Gastrocnemius medialis (tissue), 4 donors: ENCODE results near the gene TUBA3E. TPM values are rescaled to one million over a fixed set of nuclear protein-coding genes. Genes with fewer than 3 reads are reported as not detected.
"Not testable (repeated sequence)": the region's sequence is repeated elsewhere in the genome, so short reads cannot be mapped to it uniquely, and the experiment has no call there.

ENCODE experiments used
- ATAC-seq, 2 donors: fragments of 150-250 bp; one replicate each; pipeline ENCODE4 v1.9.1; 2016
- DNase-seq, 2 donors: peaks; one replicate each; pipeline ENCODE4 v3.0.0-alpha.2; 2019
- H3K27ac ChIP-seq, 4 donors: fragments of 200-600 bp; sonication (generic); 1 replicate in 1 of 4; 2 replicates in 3 of 4; pipeline ENCODE4 v1.5.1; 2016 to 2018; ENCODE audit warnings: mild to moderate bottlenecking in 2 of 4, moderate library complexity in 1 of 4
- H3K27me3 ChIP-seq, 3 donors: fragments of 200-600 bp; sonication (generic) in 2 of 3; 1 replicate in 1 of 3; 2 replicates in 2 of 3; pipeline versions ENCODE4 v1.5.1 to v1.6.0; 2016 to 2019; ENCODE audit warnings: mild to moderate bottlenecking in 1 of 3, moderate library complexity in 1 of 3
- H3K36me3 ChIP-seq, 2 donors: fragments of 200-600 bp; sonication (generic) in 1 of 2; one replicate each; pipeline ENCODE4 v1.5.1; 2017 to 2018
- H3K4me1 ChIP-seq, 2 donors: fragments of 200-600 bp; sonication (generic) in 1 of 2; one replicate each; pipeline ENCODE4 v1.5.1; 2016 to 2017; ENCODE audit warnings: mild to moderate bottlenecking in 2 of 2
- H3K4me3 ChIP-seq, 4 donors: fragments of 200-600 bp; sonication (generic) in 3 of 4; 1 replicate in 1 of 4; 2 replicates in 3 of 4; pipeline ENCODE4 v1.5.1; 2016 to 2019; ENCODE audit warnings: mild to moderate bottlenecking in 2 of 4
- H3K9me3 ChIP-seq, 3 donors: fragments of 200-600 bp; sonication (generic) in 2 of 3; 1 replicate in 1 of 3; 2 replicates in 2 of 3; pipeline ENCODE4 v1.5.1; 2016 to 2019
- CTCF ChIP-seq, 5 experiments: fragments of 450-650 bp in 3 of 5; fragments of 200-600 bp in 2 of 5; sonication (generic) in 2 of 5; IDR thresholded peaks in 4 of 5; conservative IDR thresholded peaks in 1 of 5; 1 replicate in 4 of 5; 2 replicates in 1 of 5; pipeline ENCODE4 v1.5.1; 2016 to 2019; ENCODE audit warnings: antibody characterized with exemption in 5 of 5, mild to moderate bottlenecking in 3 of 5, moderate library complexity in 3 of 5
- POLR2A ChIP-seq, 2 donors: fragments of 450-650 bp; IDR thresholded peaks; one replicate each; pipeline ENCODE4 v1.6.1; 2017; ENCODE audit warnings: antibody characterized with exemption in 2 of 2, mild to moderate bottlenecking in 2 of 2, moderate library complexity in 2 of 2
- in situ Hi-C, 4 donors: fragments of 200-750 bp; cut with MboI; loops; one replicate each; pipeline versions ENCODE4 v1.15.0 to v1.8.0; 2017; ENCODE audit warnings: low sequenced_read_pairs in 4 of 4
- intact Hi-C: fragments of 100-400 bp; cut with DNase I; formaldehyde crosslinking; loops from one replicate; pipeline ENCODE4 v1.15.1; 2023; ENCODE audit warnings: low total_unique reads
- total RNA-seq, 4 donors: library from RNA; depleted of rRNA; stranded (reverse); fragments of >200 nt; gene quantifications; one replicate each; pipeline versions ENCODE4 v1.1.0 to v1.2.3, GENCODE V29; 2016

The TUBA3E gene
- total RNA-seq, 4 donors from 2014 or later, result not detected

- H3K36me3 ChIP-seq, in situ Hi-C loops, H3K27me3 ChIP-seq, DNase-seq, ATAC-seq, H3K4me1 ChIP-seq, H3K9me3 ChIP-seq, intact Hi-C loops, H3K4me3 ChIP-seq, H3K27ac ChIP-seq: not testable (repeated sequence)
Measured at GRCh38 chr2:130202518-130202917, 4.3 kb upstream of the TUBA3E start.

GRCh38 chr2:130196052-130196451, 2.2 kb downstream of the TUBA3E start:
- DNase-seq, H3K27me3 ChIP-seq, H3K27ac ChIP-seq, intact Hi-C loops, ATAC-seq, H3K36me3 ChIP-seq, H3K4me1 ChIP-seq, H3K9me3 ChIP-seq, H3K4me3 ChIP-seq: not testable (repeated sequence)
- in situ Hi-C loops, result loop anchor here in 3 of 4 donors (25.0 kb wide), 1 partner anchor 141 kb away; the partner anchor contains the start of gene IMP4 (in 3 of the 3)

GRCh38 chr2:130195089-130195635, 3.1 kb downstream of the TUBA3E start:
- in situ Hi-C loops, result loop anchor here in 3 of 4 donors (25.0 kb wide), 1 partner anchor 142 kb away; the partner anchor contains the start of gene IMP4 (in 3 of the 3)
- H3K4me1 ChIP-seq, H3K4me3 ChIP-seq, H3K27ac ChIP-seq, H3K27me3 ChIP-seq, intact Hi-C loops, DNase-seq, ATAC-seq, H3K36me3 ChIP-seq, H3K9me3 ChIP-seq: not testable (repeated sequence)

- H3K4me1 ChIP-seq, H3K36me3 ChIP-seq, H3K4me3 ChIP-seq, H3K27ac ChIP-seq, ATAC-seq, H3K9me3 ChIP-seq, intact Hi-C loops, DNase-seq, H3K27me3 ChIP-seq: not testable (repeated sequence)
- in situ Hi-C loops, result loop anchor here in 3 of 4 donors (25.0 kb wide), 1 partner anchor 143 kb away; the partner anchor contains the start of gene IMP4 (in 3 of the 3)
Measured at GRCh38 chr2:130193824-130194223, 4.4 kb downstream of the TUBA3E start.

GRCh38 chr2:130192451-130192850, 5.8 kb downstream of the TUBA3E start:
- H3K9me3 ChIP-seq, ATAC-seq, H3K4me3 ChIP-seq, H3K27me3 ChIP-seq, H3K27ac ChIP-seq, H3K36me3 ChIP-seq, H3K4me1 ChIP-seq, intact Hi-C loops, DNase-seq: not testable (repeated sequence)
- in situ Hi-C loops, result loop anchor here in 3 of 4 donors (25.0 kb wide), 1 partner anchor 145 kb away; the partner anchor contains the start of gene IMP4 (in 3 of the 3)

- H3K4me3 ChIP-seq, H3K36me3 ChIP-seq, ATAC-seq, H3K9me3 ChIP-seq, DNase-seq, H3K4me1 ChIP-seq, H3K27ac ChIP-seq, H3K27me3 ChIP-seq, intact Hi-C loops: not testable (repeated sequence)
- in situ Hi-C loops, result loop anchor here in 3 of 4 donors (25.0 kb wide), 1 partner anchor 146 kb away; the partner anchor contains the start of gene IMP4 (in 3 of the 3)
Measured at GRCh38 chr2:130191319-130191718, 6.9 kb downstream of the TUBA3E start.

- H3K27ac ChIP-seq, result no peak overlapping the region
- no peaks in the 10 kb centered on the region for H3K9me3 ChIP-seq
- no peak overlapping the region for H3K4me3 ChIP-seq
- intact Hi-C loops (no loop called here), in situ Hi-C loops (loop anchor here in 3 of 4 donors (25.0 kb wide), 1 partner anchor 147 kb away; the partner anchor contains the start of gene IMP4 (in 3 of the 3))
- H3K27me3 ChIP-seq, result no peaks in the 10 kb centered on the region
- TF ChIP-seq POLR2A (IDR thresholded peaks at IDR 0.05) (no peak), CTCF (IDR thresholded peaks at IDR 0.05 in 4 of 5, conservative IDR thresholded peaks at IDR 0.05 in 1 of 5) (no peak)
- DNase-seq, result no peak
- H3K36me3 ChIP-seq, result no peaks in the 10 kb centered on the region
- ATAC-seq, result no peak
- H3K4me1 ChIP-seq, result no peaks in the 10 kb centered on the region
Measured at GRCh38 chr2:130190237-130190636, 8.0 kb downstream of the TUBA3E start.

GRCh38 chr2:130188958-130189357, 9.3 kb downstream of the TUBA3E start:
- H3K27ac ChIP-seq, H3K9me3 ChIP-seq, H3K4me3 ChIP-seq, DNase-seq, ATAC-seq, H3K4me1 ChIP-seq, H3K27me3 ChIP-seq, H3K36me3 ChIP-seq: not testable (repeated sequence)
- intact Hi-C loops (loop anchor here (5.0 to 10.0 kb wide), 2 partner anchors 1298 to 1864 kb away; no protein-coding TSS in a partner anchor), in situ Hi-C loops (loop anchor here in 3 of 4 donors (25.0 kb wide), 1 partner anchor 148 kb away; the partner anchor contains the start of gene IMP4 (in 3 of the 3))

- not testable (repeated sequence) for H3K27ac ChIP-seq, H3K4me3 ChIP-seq, H3K36me3 ChIP-seq, H3K9me3 ChIP-seq, H3K4me1 ChIP-seq, H3K27me3 ChIP-seq, DNase-seq, ATAC-seq
- in situ Hi-C loops (loop anchor here in 3 of 4 donors (25.0 kb wide), 1 partner anchor 149 kb away; the partner anchor contains the start of gene IMP4 (in 3 of the 3)), intact Hi-C loops (loop anchor here (5.0 to 10.0 kb wide), 2 partner anchors 1299 to 1863 kb away; no protein-coding TSS in a partner anchor)
Measured at GRCh38 chr2:130187859-130188792, 10.1 kb downstream of the TUBA3E start.
